ENCODE measurements around the gene CD79B.

GRCh38 chr17:63956296-63956920, 24.3 kb upstream of the CD79B start:
- TF ChIP-seq GATA2 (IDR thresholded peaks at IDR 0.05; ENCODE audit: low read depth, low read length) (no peak), GATA3 (IDR thresholded peaks at IDR 0.05; ENCODE audit: low read depth, low read length) (no peak)

Data from SH-SY5Y (cell line).